Naive thymus-derived CD4-positive, alpha-beta T cell (primary cell): Measurements from ENCODE around the gene ALPP. TPM values are rescaled to one million over a fixed set of nuclear protein-coding genes. Genes with fewer than 3 reads are reported as not detected.

Experiments used
- polyA plus RNA-seq, 2 donors: library from polyadenylated mRNA; unstranded; fragments of 300-500 nt; fragmentation: Illumina TruSeq; gene quantifications; one replicate each; pipeline ENCODE4 v1.2.3, GENCODE V29; 2021
- total RNA-seq, 6 experiments: library from RNA in 5 of 6; stranded (reverse) in 5 of 6; gene quantifications; 1 replicate in 5 of 6; 2 replicates in 1 of 6; pipeline ENCODE4 v1.2.3 and lab custom pipeline; 2021 to 2026

Gene ALPP
- total and polyA plus RNA-seq, 7 experiments from 2014 or later, result 0.24 TPM; not detected in 5

Other genes with a start within 250 kb of the ALPP start
- not detected for gene ALPG, start 28.1 kb downstream of the ALPP start, total RNA-seq
- gene ALPG, start 28.1 kb downstream of the ALPP start, polyA plus RNA-seq, result not detected
- gene ALPI, start 77.4 kb downstream of the ALPP start, total RNA-seq, result not detected
- gene ALPI, start 77.4 kb downstream of the ALPP start, polyA plus RNA-seq, result not detected
- not detected for gene ECEL1, start 109.1 kb downstream of the ALPP start, total RNA-seq
- gene ECEL1, start 109.1 kb downstream of the ALPP start, polyA plus RNA-seq, result not detected
- not detected for gene PRSS56, start 141.6 kb downstream of the ALPP start, total RNA-seq
- not detected for gene PRSS56, start 141.6 kb downstream of the ALPP start, polyA plus RNA-seq
- not detected for gene CHRND, start 147.4 kb downstream of the ALPP start, total RNA-seq
- under 1 TPM in 1 of 2 donors, not detected in 1; 0.13 TPM for gene CHRND, start 147.4 kb downstream of the ALPP start, polyA plus RNA-seq
- not detected for gene CHRNG, start 160.9 kb downstream of the ALPP start, total RNA-seq
- gene CHRNG, start 160.9 kb downstream of the ALPP start, polyA plus RNA-seq, result under 1 TPM; 0.10 to 0.26 TPM
- 10 to 100 TPM in 4 of 5 experiments, 1 to 10 TPM in 1; 9.7 to 23.4 (median 19.3) TPM for gene TIGD1, start 171.8 kb downstream of the ALPP start, total RNA-seq
- gene TIGD1, start 171.8 kb downstream of the ALPP start, polyA plus RNA-seq, result 10 to 100 TPM; 17.1 to 23.8 TPM
- 10 to 100 TPM; 51.9 to 77.6 (median 61.6) TPM for gene EIF4E2, start 171.9 kb downstream of the ALPP start, total RNA-seq
- gene EIF4E2, start 171.9 kb downstream of the ALPP start, polyA plus RNA-seq, result 10 to 100 TPM; 59.8 to 63.4 TPM